ENCODE results near the gene AGTRAP.

Gene AGTRAP

DNA sequence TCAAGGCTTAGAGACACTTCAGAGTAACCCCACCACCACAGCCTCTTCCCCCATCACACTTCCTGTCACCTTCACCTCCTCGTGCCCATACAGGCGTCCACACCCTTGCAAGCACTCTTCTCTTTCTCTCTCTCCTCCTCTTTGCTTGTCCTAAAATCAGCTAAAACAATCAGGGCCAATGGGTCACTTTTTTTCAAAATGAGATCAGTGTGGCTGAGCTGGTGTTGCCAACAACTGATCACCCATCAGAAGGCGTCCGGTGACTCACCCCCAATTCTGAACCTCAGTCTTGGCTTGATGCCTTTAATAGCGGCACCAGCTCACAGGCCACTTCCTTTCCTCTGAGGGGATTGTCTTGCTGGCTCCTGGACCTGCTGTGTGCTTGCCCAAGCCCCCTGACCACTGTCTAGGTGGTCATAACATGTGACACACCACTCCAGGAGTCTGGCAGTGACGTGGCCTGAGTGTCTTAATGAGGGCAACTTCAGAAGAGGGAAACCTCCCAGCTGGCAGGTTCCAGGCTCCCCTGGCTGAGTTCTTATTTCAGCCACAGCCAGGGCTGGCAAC is 42.8 kb upstream of the AGTRAP start:
- Histone ChIP-seq H3K4me3 (ENCODE audit: low read depth, low read length) (no peak overlapping the region), H3K27ac (no peak overlapping the region), H3K27me3 (replicated peaks) (peaks cover 51% of the 10 kb centered on the region), H3K36me3 (replicated peaks) (no peaks in the 10 kb centered on the region)
- in situ Hi-C loops (cut with HindIII; ENCODE audit: low pct_ligation_motif_present, low sequenced_read_pairs) = no loop called here
- TF ChIP-seq, protein P1, sequence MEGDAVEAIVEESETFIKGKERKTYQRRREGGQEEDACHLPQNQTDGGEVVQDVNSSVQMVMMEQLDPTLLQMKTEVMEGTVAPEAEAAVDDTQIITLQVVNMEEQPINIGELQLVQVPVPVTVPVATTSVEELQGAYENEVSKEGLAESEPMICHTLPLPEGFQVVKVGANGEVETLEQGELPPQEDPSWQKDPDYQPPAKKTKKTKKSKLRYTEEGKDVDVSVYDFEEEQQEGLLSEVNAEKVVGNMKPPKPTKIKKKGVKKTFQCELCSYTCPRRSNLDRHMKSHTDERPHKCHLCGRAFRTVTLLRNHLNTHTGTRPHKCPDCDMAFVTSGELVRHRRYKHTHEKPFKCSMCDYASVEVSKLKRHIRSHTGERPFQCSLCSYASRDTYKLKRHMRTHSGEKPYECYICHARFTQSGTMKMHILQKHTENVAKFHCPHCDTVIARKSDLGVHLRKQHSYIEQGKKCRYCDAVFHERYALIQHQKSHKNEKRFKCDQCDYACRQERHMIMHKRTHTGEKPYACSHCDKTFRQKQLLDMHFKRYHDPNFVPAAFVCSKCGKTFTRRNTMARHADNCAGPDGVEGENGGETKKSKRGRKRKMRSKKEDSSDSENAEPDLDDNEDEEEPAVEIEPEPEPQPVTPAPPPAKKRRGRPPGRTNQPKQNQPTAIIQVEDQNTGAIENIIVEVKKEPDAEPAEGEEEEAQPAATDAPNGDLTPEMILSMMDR (IDR thresholded peaks at IDR 0.05; ENCODE audit: low read depth, low read length, missing control alignments) = no peak
- peak; percentile 60 for DNase-seq

DNA sequence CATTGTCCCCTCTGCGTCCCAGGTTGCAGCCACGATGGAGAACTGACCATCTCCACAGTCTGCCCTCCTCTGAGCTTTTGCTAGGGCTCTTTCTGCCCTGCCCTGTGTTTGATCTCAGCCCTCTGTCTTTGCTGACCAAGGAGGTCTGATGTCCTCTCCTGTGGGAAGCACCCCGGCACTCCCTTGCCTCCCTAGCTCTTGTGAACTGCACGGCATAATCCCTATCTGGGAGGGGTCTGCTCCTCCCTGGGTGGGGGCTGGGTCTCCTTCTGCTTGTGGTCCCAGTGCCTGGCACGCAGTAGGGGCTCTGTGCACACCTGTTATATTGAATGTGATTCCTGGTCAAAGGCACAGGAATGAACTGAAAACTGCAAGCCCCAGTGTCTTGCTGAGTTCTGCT is 42.0 kb upstream of the AGTRAP start:
- TF ChIP-seq, protein P1 (IDR thresholded peaks at IDR 0.05; ENCODE audit: low read depth, low read length, missing control alignments) = no peak
- H3K27me3 ChIP-seq (replicated peaks) = peaks cover 58% of the 10 kb centered on the region
- H3K27ac ChIP-seq = no peak overlapping the region
- no peak for DNase-seq
- H3K36me3 ChIP-seq (replicated peaks) = no peaks in the 10 kb centered on the region
- H3K4me3 ChIP-seq (ENCODE audit: low read depth, low read length) = no peak overlapping the region
- in situ Hi-C loops (cut with HindIII; ENCODE audit: low pct_ligation_motif_present, low sequenced_read_pairs) = no loop called here

DNA sequence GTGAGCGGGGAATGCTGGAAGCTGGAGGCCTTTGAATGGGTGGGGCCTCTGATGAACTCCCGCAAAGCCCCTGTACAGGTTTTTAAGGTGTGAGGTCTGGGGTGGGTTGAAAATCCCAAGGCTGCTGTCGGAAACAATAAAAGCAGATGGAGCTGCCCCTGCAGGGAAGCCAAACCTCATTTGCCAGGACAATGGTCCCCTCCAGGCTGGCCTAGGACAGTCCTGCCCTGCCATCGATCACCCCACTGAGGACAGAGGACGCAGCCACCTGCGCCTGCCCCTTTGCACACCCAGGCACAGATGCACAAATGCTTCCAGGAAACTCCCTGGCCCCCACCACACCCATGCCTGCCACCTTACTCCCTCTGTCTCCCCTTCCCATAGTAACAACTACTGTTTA is 40.1 kb upstream of the AGTRAP start:
- Histone ChIP-seq H3K36me3 (replicated peaks) (no peaks in the 10 kb centered on the region), H3K4me3 (ENCODE audit: low read depth, low read length) (no peak overlapping the region), H3K27me3 (replicated peaks) (peaks cover 60% of the 10 kb centered on the region), H3K27ac (no peak overlapping the region)
- in situ Hi-C loops (cut with HindIII; ENCODE audit: low pct_ligation_motif_present, low sequenced_read_pairs) = no loop called here
- DNase-seq = no peak
- TF ChIP-seq, protein P1 (IDR thresholded peaks at IDR 0.05; ENCODE audit: low read depth, low read length, missing control alignments) = no peak

DNA sequence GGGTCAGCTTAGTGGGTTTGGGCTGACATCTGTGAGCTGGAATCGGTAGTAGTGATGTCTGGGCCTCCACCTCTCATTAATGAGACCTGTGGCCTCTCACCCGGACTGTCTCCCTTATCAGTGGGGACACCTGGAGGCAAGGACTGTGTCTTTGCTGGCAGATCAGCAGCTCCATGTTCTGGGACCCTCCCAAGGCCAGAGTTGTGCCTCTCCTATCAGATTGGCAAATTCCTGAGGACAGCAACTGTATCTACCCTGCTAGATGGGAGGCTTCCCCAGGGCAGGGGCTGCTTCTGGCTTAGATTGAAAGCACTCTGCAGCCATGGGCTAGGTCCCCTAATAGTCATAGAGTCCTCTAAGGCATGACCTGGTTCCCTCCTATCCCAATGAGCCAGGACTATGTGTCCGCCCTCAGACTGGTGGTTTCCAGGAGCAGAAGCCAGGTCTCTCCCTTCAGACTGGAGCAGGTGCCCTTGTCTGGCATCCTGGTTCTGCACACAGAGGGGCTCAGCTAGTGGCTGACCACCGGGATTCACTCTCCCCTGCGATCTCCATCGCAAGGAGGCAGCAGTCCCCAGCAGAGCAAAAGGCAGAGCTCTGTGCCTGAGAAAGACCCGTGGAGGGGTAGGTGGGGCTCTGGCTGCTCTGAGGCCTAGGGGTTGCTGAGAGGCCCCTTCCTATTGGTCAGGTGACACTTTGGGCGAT is 38.6 kb upstream of the AGTRAP start:
- TF ChIP-seq, protein P1 (IDR thresholded peaks at IDR 0.05; ENCODE audit: low read depth, low read length, missing control alignments) = no peak
- in situ Hi-C loops (cut with HindIII; ENCODE audit: low pct_ligation_motif_present, low sequenced_read_pairs) = no loop called here
- Histone ChIP-seq H3K27ac (no peak overlapping the region), H3K4me3 (ENCODE audit: low read depth, low read length) (no peak overlapping the region), H3K27me3 (replicated peaks) (peaks cover 63% of the 10 kb centered on the region), H3K36me3 (replicated peaks) (no peaks in the 10 kb centered on the region)
- no peak for DNase-seq

DNA sequence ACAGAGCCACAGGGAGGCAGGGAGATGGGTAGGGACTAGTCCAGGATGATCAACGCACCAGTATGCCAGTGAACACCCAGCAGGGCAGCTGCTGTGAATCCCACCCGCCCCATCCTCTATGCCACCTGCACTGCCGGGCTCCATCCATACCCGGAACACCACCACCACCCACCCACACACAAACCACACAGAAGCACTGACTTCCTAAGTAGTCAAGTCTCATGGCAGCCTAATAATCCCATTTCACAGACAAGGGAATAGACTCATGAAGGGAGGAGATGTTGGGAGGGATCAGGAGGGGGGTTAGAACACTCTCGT is 38.1 kb upstream of the AGTRAP start:
- Histone ChIP-seq H3K27me3 (replicated peaks) (peaks cover 63% of the 10 kb centered on the region), H3K27ac (no peak overlapping the region), H3K4me3 (ENCODE audit: low read depth, low read length) (no peak overlapping the region), H3K36me3 (replicated peaks) (no peaks in the 10 kb centered on the region)
- TF ChIP-seq, protein P1 (IDR thresholded peaks at IDR 0.05; ENCODE audit: low read depth, low read length, missing control alignments) = no peak
- in situ Hi-C loops (cut with HindIII; ENCODE audit: low pct_ligation_motif_present, low sequenced_read_pairs) = no loop called here
- DNase-seq = no peak

Measured in brain microvascular endothelial cell (primary cell).